Small intestine (tissue), 7 donors: ENCODE data around the gene BUD31. TPM values are rescaled to one million over a fixed set of nuclear protein-coding genes. Genes with fewer than 3 reads are reported as not detected.
A peak's percentile ranks its signal among the peaks of the same experiment; 100 is the strongest.
"Not testable (repeated sequence)": the region's sequence is repeated elsewhere in the genome, so short reads cannot be mapped to it uniquely, and the experiment has no call there.

Experiments
- DNase-seq, 2 donors: peaks; one replicate each; pipeline versions ENCODE4 v3.0.0 to v3.0.0-alpha.2; 2013
- FAIRE-seq: peaks from 2 replicates; lab custom pipeline; 2012; peaks lifted over from hg19 to GRCh38; lab: Jason Lieb, UNC
- H3K27ac ChIP-seq, 3 donors: one replicate each; pipeline ENCODE4 v1.5.1; 2013; ENCODE audit warnings: low read length in 2 of 3, mild to moderate bottlenecking in 2 of 3, control low read depth in 1 of 3, inconsistent platforms in 1 of 3, low read depth in 1 of 3, moderate library complexity in 1 of 3
- H3K27me3 ChIP-seq, 3 donors: one replicate each; pipeline ENCODE4 v1.6.1; 2013; ENCODE audit warnings: low read length in 3 of 3, inconsistent platforms in 1 of 3; ENCODE audit not compliant: control insufficient read depth in 3 of 3, insufficient read depth in 3 of 3
- H3K36me3 ChIP-seq, 3 donors: one replicate each; pipeline ENCODE4 v1.6.1; 2013; ENCODE audit warnings: low read length in 3 of 3, inconsistent platforms in 1 of 3, low read depth in 1 of 3, mild to moderate bottlenecking in 1 of 3, moderate library complexity in 1 of 3; ENCODE audit not compliant: control insufficient read depth in 3 of 3, insufficient read depth in 2 of 3
- H3K4me1 ChIP-seq, 3 donors: one replicate each; pipeline ENCODE4 v1.6.1; 2013; ENCODE audit warnings: low read length in 2 of 3, inconsistent platforms in 1 of 3, low read depth in 1 of 3, mild to moderate bottlenecking in 1 of 3, moderate library complexity in 1 of 3; ENCODE audit not compliant: control insufficient read depth in 3 of 3, insufficient read depth in 2 of 3
- H3K4me3 ChIP-seq, 3 donors: one replicate each; pipeline ENCODE4 v1.5.1; 2013; ENCODE audit warnings: low read length in 3 of 3, control low read depth in 1 of 3, inconsistent platforms in 1 of 3, low read depth in 1 of 3, mild to moderate bottlenecking in 1 of 3, moderate library complexity in 1 of 3
- H3K9me3 ChIP-seq, 2 donors: one replicate each; pipeline ENCODE4 v1.6.1; 2013; ENCODE audit warnings: low read depth in 1 of 2, low read length in 1 of 2; ENCODE audit not compliant: control insufficient read depth in 2 of 2, insufficient read depth in 1 of 2
- WGBS, 3 donors: extraction: QIAGEN DNeasy Blood & Tissue Kit; methylation state at CpG; one replicate each; pipeline ENCODE4 v1.1.7; 2013; 5-methylcytosine and 5-hydroxymethylcytosine counted together
- polyA plus RNA-seq, 4 donors: library from polyadenylated mRNA; stranded (reverse) in 3 of 4; unstranded in 1 of 4; fragments of 200-250 nt in 3 of 4; fragments of 120-200 nt in 1 of 4; gene quantifications; one replicate each; pipeline versions ENCODE4 v1.2.1 to v1.2.3, GENCODE V29; 2013
- donor health status: healthy with polysubstance abuse.
- donor health status: control.
- donor health status: control.
- donor health status: Bipolar disorder and iron deficiency.
- donor health status: healthy.

Gene BUD31
- polyA plus RNA-seq, 4 donors, result 71.9 to 166 (median 132) TPM

GRCh38 chr7:99422186-99422585 lies 13.4 kb downstream of the BUD31 start:
- Histone ChIP-seq H3K36me3 (peaks cover 28 to 85% (median 30%) of the 10 kb centered on the region in 3 donors), H3K27ac (peak overlapping the region in 1 of 3 donors; percentile 45), H3K4me1 (peaks cover 0 to 3% (median 0%) of the 10 kb centered on the region in 3 donors), H3K27me3 (no peaks in the 10 kb centered on the region), H3K9me3 (no peaks in the 10 kb centered on the region), H3K4me3 (no peak overlapping the region)
- WGBS, 3 donors, result 91 to 95% (median 94%) methylated on average over 11 of the region's 11 CpGs
- DNase-seq, result no peak
- no peak for FAIRE-seq

GRCh38 chr7:99422625-99423024 lies 13.9 kb downstream of the BUD31 start:
- peaks cover 0 to 3% (median 0%) of the 10 kb centered on the region in 3 donors for H3K4me1 ChIP-seq
- no peaks in the 10 kb centered on the region for H3K27me3 ChIP-seq
- peak; percentile 43 to 51 for DNase-seq
- no peak overlapping the region for H3K4me3 ChIP-seq
- H3K9me3 ChIP-seq, result no peaks in the 10 kb centered on the region
- no peak for FAIRE-seq
- H3K27ac ChIP-seq, result peak overlapping the region in 1 of 3 donors; percentile 45
- 27 to 68% (median 50%) methylated on average over 5 of the region's 5 CpGs for WGBS, 3 donors
- peaks cover 24 to 81% (median 30%) of the 10 kb centered on the region in 3 donors for H3K36me3 ChIP-seq

GRCh38 chr7:99424932-99425730 lies 16.4 kb downstream of the BUD31 start:
- DNase-seq (no peak), FAIRE-seq (no peak)
- H3K9me3 ChIP-seq, result no peaks in the 10 kb centered on the region
- no peak overlapping the region for H3K4me3 ChIP-seq
- peaks cover 6 to 74% (median 21%) of the 10 kb centered on the region in 3 donors for H3K36me3 ChIP-seq
- no peak overlapping the region for H3K27ac ChIP-seq
- 90 to 98% (median 95%) methylated on average over 21 to 24 of the region's 24 CpGs for WGBS, 3 donors
- no peaks in the 10 kb centered on the region for H3K27me3 ChIP-seq
- peaks cover 0 to 3% (median 0%) of the 10 kb centered on the region in 3 donors for H3K4me1 ChIP-seq

- no peak for DNase-seq
These were observed 20.3 kb downstream of the BUD31 start for GRCh38 chr7:99428972-99429566.

GRCh38 chr7:99429756-99430155 lies 21.0 kb downstream of the BUD31 start:
- H3K36me3 ChIP-seq, result peaks cover 8 to 70% (median 12%) of the 10 kb centered on the region in 3 donors
- no peak overlapping the region for H3K4me3 ChIP-seq
- WGBS, 3 donors, result 93 to 96% (median 96%) methylated on average over 8 of the region's 8 CpGs
- no peaks in the 10 kb centered on the region for H3K27me3 ChIP-seq
- no peak overlapping the region for H3K27ac ChIP-seq
- H3K9me3 ChIP-seq, result peaks cover 0 to 6% of the 10 kb centered on the region in 2 donors
- peaks cover 0 to 23% (median 0%) of the 10 kb centered on the region in 3 donors for H3K4me1 ChIP-seq
- DNase-seq (no peak), FAIRE-seq (no peak)

More at GRCh38 chr7:99428972-99429566, 20.3 kb downstream of the BUD31 start:
- Histone ChIP-seq H3K27me3 (no peaks in the 10 kb centered on the region), H3K4me1 (peaks cover 0 to 23% (median 0%) of the 10 kb centered on the region in 3 donors), H3K9me3 (peaks cover 0 to 6% of the 10 kb centered on the region in 2 donors), H3K36me3 (peaks cover 6 to 70% (median 14%) of the 10 kb centered on the region in 3 donors), H3K27ac (no peak overlapping the region), H3K4me3 (no peak overlapping the region)
- 88 to 90% (median 88%) methylated on average over 10 of the region's 10 CpGs for WGBS, 3 donors
- FAIRE-seq, result no peak

- Histone ChIP-seq H3K27ac (peak overlapping the region in 1 of 3 donors; percentile 61), H3K36me3 (peaks cover 9 to 69% (median 9%) of the 10 kb centered on the region in 3 donors), H3K4me1 (peaks cover 0 to 23% (median 0%) of the 10 kb centered on the region in 3 donors)
- not testable (repeated sequence) for H3K4me3 ChIP-seq, H3K27me3 ChIP-seq, FAIRE-seq, H3K9me3 ChIP-seq
- DNase-seq, result peak in 1 of 2 donors; percentile 32
- 88 to 89% (median 89%) methylated on average over 13 of the region's 13 CpGs for WGBS, 3 donors
These were observed 23.2 kb downstream of the BUD31 start for GRCh38 chr7:99431756-99432540.

GRCh38 chr7:99433158-99433557 lies 24.4 kb downstream of the BUD31 start:
- H3K4me1 ChIP-seq, result peaks cover 0 to 27% (median 0%) of the 10 kb centered on the region in 3 donors
- H3K36me3 ChIP-seq, result peaks cover 9 to 70% (median 9%) of the 10 kb centered on the region in 3 donors
- no peak overlapping the region for H3K4me3 ChIP-seq
- no peak for FAIRE-seq
- no peak for DNase-seq
- 94 to 98% (median 96%) methylated on average over 9 of the region's 9 CpGs for WGBS, 3 donors
- peaks cover 0 to 6% of the 10 kb centered on the region in 2 donors for H3K9me3 ChIP-seq
- H3K27ac ChIP-seq, result no peak overlapping the region
- no peaks in the 10 kb centered on the region for H3K27me3 ChIP-seq
